GM20431 (cell line): Measurements from ENCODE around the gene MIF.
"Not testable (repeated sequence)": the region's sequence is repeated elsewhere in the genome, so short reads cannot be mapped to it uniquely, and the experiment has no call there.

Source experiments
- in situ Hi-C: fragments of 300-500 bp; cut with MseI, MboI; formaldehyde crosslinking; loops from one replicate; pipeline ENCODE4 v1.15.0; 2020; ENCODE audit warnings: low sequenced_read_pairs; ENCODE audit not compliant: unreplicated experiment

Gene MIF

GRCh38 chr22:23899042-23899745 is 5.0 kb downstream of the MIF start:
- in situ Hi-C loops = no loop called here

- in situ Hi-C loops = not testable (repeated sequence)
Measured at GRCh38 chr22:23900227-23900626, 6.0 kb downstream of the MIF start.

- in situ Hi-C loops = no loop called here
Measured at GRCh38 chr22:23901600-23901999, 7.4 kb downstream of the MIF start.

- in situ Hi-C loops = no loop called here
Measured at GRCh38 chr22:23903328-23903971, 9.3 kb downstream of the MIF start.

- in situ Hi-C loops = no loop called here
Measured at GRCh38 chr22:23904573-23905254, 10.5 kb downstream of the MIF start.

- in situ Hi-C loops = no loop called here
Measured at GRCh38 chr22:23906641-23907040, 12.5 kb downstream of the MIF start.

GRCh38 chr22:23907423-23907822 is 13.2 kb downstream of the MIF start:
- in situ Hi-C loops = not testable (repeated sequence)

GRCh38 chr22:23908587-23909205 is 14.5 kb downstream of the MIF start:
- in situ Hi-C loops = no loop called here

GRCh38 chr22:23909296-23909898 is 15.2 kb downstream of the MIF start:
- in situ Hi-C loops = no loop called here

- in situ Hi-C loops = no loop called here
Measured at GRCh38 chr22:23910496-23911190, 16.5 kb downstream of the MIF start.

- in situ Hi-C loops = no loop called here
Measured at GRCh38 chr22:23911318-23911980, 17.3 kb downstream of the MIF start.

GRCh38 chr22:23912293-23912903 is 18.2 kb downstream of the MIF start:
- in situ Hi-C loops = no loop called here

- in situ Hi-C loops = no loop called here
Measured at GRCh38 chr22:23913306-23913660, 19.1 kb downstream of the MIF start.

GRCh38 chr22:23913661-23914353 is 19.6 kb downstream of the MIF start:
- in situ Hi-C loops = no loop called here

- in situ Hi-C loops = no loop called here
Measured at GRCh38 chr22:23915290-23915689, 21.1 kb downstream of the MIF start.

- in situ Hi-C loops = not testable (repeated sequence)
Measured at GRCh38 chr22:23920267-23920611, 26.1 kb downstream of the MIF start.

GRCh38 chr22:23921586-23922201 is 27.5 kb downstream of the MIF start:
- in situ Hi-C loops = not testable (repeated sequence)

- in situ Hi-C loops = no loop called here
Measured at GRCh38 chr22:23922921-23923320, 28.7 kb downstream of the MIF start.
